Loucy (cell line): Measurements from ENCODE around the gene NAA30.

ENCODE experiments used
- EZH2phosphoT487 ChIP-seq: fragments of 200-600 bp; IDR thresholded peaks from 2 replicates; pipeline ENCODE4 v1.6.1; 2018; ENCODE audit warnings: antibody characterized with exemption, mild to moderate bottlenecking, moderate library complexity, borderline replicate concordance
- TF ChIP-seq, protein P1 (sequence below): fragments of 200-600 bp; sonication (generic); conservative IDR thresholded peaks from 2 replicates; pipeline ENCODE4 v1.5.1; 2014; ENCODE audit warnings: mild to moderate bottlenecking, antibody characterized with exemption, low read length

DNA sequence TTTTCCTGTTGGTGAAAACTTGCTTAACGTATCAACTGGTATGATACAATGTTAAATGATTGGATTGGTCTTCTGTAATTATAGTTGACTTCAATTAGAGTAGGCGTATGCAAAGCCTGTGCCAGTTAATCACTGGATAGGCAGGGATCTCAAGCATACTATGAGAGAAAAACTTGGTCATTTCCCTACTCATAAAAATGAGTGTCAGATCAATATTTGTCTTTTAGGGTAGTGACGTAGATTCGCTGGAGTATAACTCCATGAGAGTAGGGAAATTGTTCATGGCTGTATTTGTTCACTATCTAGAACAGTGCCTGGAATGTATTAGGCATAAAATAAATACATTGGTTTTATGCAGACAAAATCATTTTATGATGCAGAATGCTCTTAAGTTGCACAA, 28.6 kb downstream of the NAA30 start:
- TF ChIP-seq, protein P1, sequence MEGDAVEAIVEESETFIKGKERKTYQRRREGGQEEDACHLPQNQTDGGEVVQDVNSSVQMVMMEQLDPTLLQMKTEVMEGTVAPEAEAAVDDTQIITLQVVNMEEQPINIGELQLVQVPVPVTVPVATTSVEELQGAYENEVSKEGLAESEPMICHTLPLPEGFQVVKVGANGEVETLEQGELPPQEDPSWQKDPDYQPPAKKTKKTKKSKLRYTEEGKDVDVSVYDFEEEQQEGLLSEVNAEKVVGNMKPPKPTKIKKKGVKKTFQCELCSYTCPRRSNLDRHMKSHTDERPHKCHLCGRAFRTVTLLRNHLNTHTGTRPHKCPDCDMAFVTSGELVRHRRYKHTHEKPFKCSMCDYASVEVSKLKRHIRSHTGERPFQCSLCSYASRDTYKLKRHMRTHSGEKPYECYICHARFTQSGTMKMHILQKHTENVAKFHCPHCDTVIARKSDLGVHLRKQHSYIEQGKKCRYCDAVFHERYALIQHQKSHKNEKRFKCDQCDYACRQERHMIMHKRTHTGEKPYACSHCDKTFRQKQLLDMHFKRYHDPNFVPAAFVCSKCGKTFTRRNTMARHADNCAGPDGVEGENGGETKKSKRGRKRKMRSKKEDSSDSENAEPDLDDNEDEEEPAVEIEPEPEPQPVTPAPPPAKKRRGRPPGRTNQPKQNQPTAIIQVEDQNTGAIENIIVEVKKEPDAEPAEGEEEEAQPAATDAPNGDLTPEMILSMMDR = no peak
- no peak for TF ChIP-seq EZH2phosphoT487
